HL-60 (cell line): ENCODE results near the gene SP8.

Source experiments
- GABPA ChIP-seq: IDR thresholded peaks from 2 replicates; pipeline ENCODE4 v1.6.1; 2012; ENCODE audit warnings: low read depth
- POLR2AphosphoS5 ChIP-seq: IDR thresholded peaks from 2 replicates; pipeline ENCODE4 v1.6.1; 2012; ENCODE audit warnings: low read depth
- SPI1 ChIP-seq: IDR thresholded peaks from 2 replicates; pipeline ENCODE4 v1.6.1; 2012; ENCODE audit warnings: low read depth, mild to moderate bottlenecking, borderline replicate concordance
- TF ChIP-seq, protein P1 (sequence below): IDR thresholded peaks from one replicate; pipeline ENCODE4 v1.5.1; 2011; ENCODE audit warnings: low read length, control low read depth, inconsistent platforms; ENCODE audit not compliant: insufficient read depth

DNA sequence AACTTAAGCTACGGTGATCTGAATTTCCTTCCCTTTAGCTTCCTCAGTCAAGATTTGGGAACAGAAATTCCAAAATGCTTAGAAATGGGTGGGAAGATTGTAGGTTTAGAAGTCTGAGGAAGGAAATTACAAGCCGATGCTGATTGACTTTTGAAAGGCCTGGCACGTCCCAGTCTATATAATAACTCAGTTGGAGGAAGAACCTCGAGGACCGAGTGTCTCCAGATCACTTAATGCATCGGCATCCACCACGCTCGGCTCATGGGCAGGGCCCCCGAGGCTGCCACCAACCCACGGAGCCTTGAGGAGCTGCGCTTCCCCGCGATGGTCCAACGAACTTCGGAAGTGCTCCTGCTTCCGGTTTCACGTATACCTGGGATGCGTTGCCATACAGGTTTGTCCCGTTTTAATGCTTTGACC is 10.4 kb upstream of the SP8 start:
- TF ChIP-seq, protein P1, sequence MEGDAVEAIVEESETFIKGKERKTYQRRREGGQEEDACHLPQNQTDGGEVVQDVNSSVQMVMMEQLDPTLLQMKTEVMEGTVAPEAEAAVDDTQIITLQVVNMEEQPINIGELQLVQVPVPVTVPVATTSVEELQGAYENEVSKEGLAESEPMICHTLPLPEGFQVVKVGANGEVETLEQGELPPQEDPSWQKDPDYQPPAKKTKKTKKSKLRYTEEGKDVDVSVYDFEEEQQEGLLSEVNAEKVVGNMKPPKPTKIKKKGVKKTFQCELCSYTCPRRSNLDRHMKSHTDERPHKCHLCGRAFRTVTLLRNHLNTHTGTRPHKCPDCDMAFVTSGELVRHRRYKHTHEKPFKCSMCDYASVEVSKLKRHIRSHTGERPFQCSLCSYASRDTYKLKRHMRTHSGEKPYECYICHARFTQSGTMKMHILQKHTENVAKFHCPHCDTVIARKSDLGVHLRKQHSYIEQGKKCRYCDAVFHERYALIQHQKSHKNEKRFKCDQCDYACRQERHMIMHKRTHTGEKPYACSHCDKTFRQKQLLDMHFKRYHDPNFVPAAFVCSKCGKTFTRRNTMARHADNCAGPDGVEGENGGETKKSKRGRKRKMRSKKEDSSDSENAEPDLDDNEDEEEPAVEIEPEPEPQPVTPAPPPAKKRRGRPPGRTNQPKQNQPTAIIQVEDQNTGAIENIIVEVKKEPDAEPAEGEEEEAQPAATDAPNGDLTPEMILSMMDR = no peak
- TF ChIP-seq POLR2AphosphoS5 = no peak
- TF ChIP-seq GABPA = no peak
- no peak for TF ChIP-seq SPI1
